NB4 (cell line): ENCODE data around the gene CROCC.

Source experiments
- DNase-seq: peaks from one replicate; pipeline ENCODE4 v3.0.0; 2010; ENCODE audit warnings: low read depth
- H3K4me3 ChIP-seq: one replicate; pipeline ENCODE4 v1.5.1; 2011; ENCODE audit warnings: mild to moderate bottlenecking, low read depth, low read length, moderate library complexity
- MYC ChIP-seq: IDR thresholded peaks from 2 replicates; pipeline ENCODE4 v1.6.1; 2011; ENCODE audit warnings: low read depth, low read length
- POLR2A ChIP-seq: IDR thresholded peaks from 2 replicates; pipeline ENCODE4 v1.6.1; 2011; ENCODE audit warnings: mild to moderate bottlenecking; ENCODE audit not compliant: insufficient read length; ENCODE audit errors: extremely low read depth
- TF ChIP-seq, protein P1 (sequence below): IDR thresholded peaks from 2 replicates; pipeline ENCODE4 v1.6.1; 2011; ENCODE audit warnings: low read depth, low read length
- TF ChIP-seq, protein P2 (sequence below): IDR thresholded peaks from one replicate; pipeline ENCODE4 v1.5.1; 2012; ENCODE audit warnings: low read depth, low read length

Gene CROCC

DNA sequence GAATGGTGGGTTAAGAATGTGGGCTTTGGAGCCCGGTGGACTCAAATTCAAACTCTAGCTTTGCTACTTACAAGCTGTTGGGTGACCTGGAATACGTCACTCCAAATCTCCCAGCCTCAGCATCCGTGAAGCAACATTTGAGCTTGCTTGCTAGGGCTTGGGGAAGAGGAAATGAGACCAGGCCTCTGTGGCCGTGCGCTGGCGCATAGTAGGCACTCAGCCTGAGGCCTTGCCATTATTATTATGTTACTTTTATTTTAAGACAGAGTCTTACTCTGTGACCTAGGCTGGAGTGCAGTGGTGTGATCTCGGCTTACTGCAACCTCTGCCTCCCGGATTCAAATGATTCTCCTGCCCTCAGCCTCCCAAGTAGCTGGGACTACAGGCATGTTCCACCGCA, 70.9 kb downstream of the CROCC start:
- no peak for TF ChIP-seq POLR2A
- TF ChIP-seq, protein P1, sequence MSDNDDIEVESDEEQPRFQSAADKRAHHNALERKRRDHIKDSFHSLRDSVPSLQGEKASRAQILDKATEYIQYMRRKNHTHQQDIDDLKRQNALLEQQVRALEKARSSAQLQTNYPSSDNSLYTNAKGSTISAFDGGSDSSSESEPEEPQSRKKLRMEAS, result no peak
- no peak for TF ChIP-seq MYC
- TF ChIP-seq, protein P2, sequence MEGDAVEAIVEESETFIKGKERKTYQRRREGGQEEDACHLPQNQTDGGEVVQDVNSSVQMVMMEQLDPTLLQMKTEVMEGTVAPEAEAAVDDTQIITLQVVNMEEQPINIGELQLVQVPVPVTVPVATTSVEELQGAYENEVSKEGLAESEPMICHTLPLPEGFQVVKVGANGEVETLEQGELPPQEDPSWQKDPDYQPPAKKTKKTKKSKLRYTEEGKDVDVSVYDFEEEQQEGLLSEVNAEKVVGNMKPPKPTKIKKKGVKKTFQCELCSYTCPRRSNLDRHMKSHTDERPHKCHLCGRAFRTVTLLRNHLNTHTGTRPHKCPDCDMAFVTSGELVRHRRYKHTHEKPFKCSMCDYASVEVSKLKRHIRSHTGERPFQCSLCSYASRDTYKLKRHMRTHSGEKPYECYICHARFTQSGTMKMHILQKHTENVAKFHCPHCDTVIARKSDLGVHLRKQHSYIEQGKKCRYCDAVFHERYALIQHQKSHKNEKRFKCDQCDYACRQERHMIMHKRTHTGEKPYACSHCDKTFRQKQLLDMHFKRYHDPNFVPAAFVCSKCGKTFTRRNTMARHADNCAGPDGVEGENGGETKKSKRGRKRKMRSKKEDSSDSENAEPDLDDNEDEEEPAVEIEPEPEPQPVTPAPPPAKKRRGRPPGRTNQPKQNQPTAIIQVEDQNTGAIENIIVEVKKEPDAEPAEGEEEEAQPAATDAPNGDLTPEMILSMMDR, result no peak
- no peak overlapping the region for H3K4me3 ChIP-seq
- DNase-seq, result no peak

DNA sequence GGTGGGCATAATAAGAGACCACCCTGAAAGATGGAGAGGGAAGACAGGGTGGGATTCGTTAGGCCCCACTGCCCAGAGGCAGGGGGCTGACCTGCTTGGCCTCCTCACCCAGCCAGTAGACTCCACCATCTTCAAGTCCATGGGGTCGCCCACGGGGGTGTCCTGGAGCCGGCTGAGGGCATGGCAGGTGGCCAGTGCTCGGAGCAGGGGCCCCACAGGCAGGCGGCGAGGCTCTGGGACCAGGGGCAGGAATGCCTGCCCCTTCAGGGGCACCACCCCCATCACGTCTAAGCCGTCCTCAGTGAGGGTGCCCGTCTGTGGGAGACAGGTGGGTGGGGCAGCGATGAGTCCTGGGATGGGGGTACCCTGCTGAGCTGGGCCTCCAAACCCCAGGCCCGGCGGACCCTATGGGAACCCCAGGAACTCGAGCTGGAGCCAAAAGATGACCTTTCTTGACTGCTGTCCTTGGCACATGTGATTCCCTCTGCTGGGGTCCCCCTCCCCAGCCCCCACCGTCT, 71.8 kb downstream of the CROCC start:
- TF ChIP-seq POLR2A (no peak), MYC (no peak)
- TF ChIP-seq, protein P1, result no peak
- TF ChIP-seq, protein P2, result no peak
- DNase-seq, result no peak
- H3K4me3 ChIP-seq, result no peak overlapping the region

DNA sequence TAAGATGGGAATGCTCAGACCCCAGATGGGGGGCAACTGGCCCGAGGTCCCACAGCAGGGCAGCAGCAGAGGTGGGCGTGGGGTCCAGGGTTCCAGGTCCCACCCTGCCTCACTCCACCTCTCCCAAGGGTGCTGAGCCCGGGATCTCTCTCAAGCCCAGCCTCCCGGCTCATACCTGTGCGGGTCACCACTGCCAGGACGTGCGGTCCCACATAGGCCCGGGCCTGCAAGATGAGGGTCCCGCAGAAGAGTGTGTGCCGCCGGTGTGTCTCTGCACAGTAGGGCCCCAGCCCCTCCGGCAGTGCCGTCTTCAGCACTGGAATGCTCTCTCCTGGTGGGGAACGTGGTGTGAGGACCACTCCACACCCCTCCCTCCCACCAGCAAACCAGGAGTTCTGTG, 75.1 kb downstream of the CROCC start:
- TF ChIP-seq POLR2A, result no peak
- TF ChIP-seq MYC, result no peak
- TF ChIP-seq, protein P2, result no peak
- TF ChIP-seq, protein P1, result no peak
- H3K4me3 ChIP-seq, result no peak overlapping the region
- DNase-seq, result no peak

DNA sequence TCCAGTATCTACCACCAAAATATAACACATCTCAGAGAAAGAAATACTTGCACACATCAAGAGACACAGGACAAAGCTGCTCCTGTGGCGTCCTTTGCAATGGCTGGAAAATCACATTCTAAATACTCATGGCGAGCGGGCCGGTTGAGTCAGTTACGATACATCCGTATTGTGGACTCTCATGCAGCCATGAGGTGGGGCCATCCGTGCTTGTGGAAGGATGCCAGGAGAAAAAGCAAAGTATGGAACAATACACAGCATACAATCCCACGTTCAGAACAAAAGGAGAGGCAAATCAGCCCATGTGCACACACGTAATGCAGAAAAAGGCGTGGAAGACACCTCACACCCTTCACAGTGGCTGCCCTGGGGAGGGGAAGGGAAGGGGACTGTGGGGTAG, 76.9 kb downstream of the CROCC start:
- TF ChIP-seq, protein P2, result no peak
- TF ChIP-seq POLR2A, result no peak
- H3K4me3 ChIP-seq, result no peak overlapping the region
- no peak for DNase-seq

DNA sequence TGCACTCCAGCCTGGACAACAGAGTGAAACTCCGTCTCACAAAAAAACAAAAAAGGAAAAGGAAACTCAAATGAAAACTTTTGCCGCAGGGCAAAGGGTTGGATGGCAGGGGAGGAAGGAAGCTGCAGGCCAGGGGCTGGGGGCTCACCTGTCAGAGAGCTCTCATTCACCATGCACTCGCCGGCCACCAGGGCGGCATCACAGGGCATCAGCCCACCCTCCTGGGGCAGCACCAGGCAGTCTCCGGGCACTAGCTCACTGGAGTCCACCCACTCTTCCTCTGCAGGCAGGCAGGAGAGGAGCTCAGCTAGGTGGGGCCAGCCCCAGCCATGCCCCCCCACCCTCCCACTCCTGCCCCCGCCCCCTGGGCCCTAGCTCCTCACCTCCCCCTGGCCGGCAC, 78.1 kb downstream of the CROCC start:
- DNase-seq, result no peak
- no peak overlapping the region for H3K4me3 ChIP-seq
- TF ChIP-seq, protein P2, result peak; percentile 4
- TF ChIP-seq, protein P1, result no peak

DNA sequence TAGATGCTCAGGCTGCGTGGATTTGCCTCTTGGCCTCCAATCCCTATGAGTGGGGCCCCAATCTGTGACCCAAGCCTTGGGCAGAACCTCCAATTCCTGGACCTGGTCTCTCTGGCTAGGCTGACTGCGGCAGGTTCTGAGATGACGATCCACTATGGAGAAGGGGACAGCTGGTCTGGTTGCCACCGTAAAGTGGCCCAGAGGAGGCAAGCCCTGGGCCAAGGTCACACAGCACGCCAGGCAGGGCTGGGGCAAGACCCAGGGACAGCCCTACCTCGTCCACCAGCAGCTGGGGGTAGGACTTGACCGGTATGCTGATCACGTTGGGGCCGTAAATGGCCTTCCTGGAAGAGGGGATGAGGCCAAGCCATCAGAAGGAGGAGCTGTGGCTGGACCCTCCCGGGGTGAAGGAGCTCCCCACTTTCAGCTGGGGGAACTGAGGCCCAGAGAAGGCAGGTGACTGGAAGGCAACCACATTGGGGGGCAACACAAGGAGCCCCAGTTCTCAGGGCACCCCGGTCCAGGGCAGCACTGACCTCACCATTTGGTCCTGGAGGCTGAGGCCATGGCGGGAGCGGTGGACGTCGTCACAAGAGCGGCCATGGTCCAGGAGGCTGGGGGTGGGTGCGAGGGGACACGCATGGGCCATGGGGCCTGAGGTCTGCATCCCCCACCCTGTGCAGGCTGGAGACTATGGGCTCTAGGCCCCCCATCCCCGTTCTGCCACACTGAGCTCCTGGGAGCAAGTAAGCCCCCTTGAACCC, 80.2 kb downstream of the CROCC start:
- H3K4me3 ChIP-seq, result no peak overlapping the region
- DNase-seq, result no peak
- TF ChIP-seq, protein P2, result no peak
- no peak for TF ChIP-seq POLR2A
- no peak for TF ChIP-seq MYC
- TF ChIP-seq, protein P1, result no peak
